Erythroblast (primary cell): ENCODE data around the gene CDC42BPB.

Experiments used
- GATA1 ChIP-seq: IDR thresholded peaks from 2 replicates; pipeline ENCODE4 v1.6.1; 2011; ENCODE audit warnings: low read depth, mild to moderate bottlenecking, control low read depth, low read length, moderate library complexity
- POLR2A ChIP-seq: IDR thresholded peaks from 2 replicates; pipeline ENCODE4 v1.6.1; 2011; ENCODE audit warnings: mild to moderate bottlenecking, low read length

GRCh38 chr14:102985665-102986064, 71.7 kb downstream of the CDC42BPB start:
- TF ChIP-seq POLR2A: no peak
- TF ChIP-seq GATA1: no peak
